ENCODE results near the gene SWSAP1.

SWSAP1 gene

DNA sequence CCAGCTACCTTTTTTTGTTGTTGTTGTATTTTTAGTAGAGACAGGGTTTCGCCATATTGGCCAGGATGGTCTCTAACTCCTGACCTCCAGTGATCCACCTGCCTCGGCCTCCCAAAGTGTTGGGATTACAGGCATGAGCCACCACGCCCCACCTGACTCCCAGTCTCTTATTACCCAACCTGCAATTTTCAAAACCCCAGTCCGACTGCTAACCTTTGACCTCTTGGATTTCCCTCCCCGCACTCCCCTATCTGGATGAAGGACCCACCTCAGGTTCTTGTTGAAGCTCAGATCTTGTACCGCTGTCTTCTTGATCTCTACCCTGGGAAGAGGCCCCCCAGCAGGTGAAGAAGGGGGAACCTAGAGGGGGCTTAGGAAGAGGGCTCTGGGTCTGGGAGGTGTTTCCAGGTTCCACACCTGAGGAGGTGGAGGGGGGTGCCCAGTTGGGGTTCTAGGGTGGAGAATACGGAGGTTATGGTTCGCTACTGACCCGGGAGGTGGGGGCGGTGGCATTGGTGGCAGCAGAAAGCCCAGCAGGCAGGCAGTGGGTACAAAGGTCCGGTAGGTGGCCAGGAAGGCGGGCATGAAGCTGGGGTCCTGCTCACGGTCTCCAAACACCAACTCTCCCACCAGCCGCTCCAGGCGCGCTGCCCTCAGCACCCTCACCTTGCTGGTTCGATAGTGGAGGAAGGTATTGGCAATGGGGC, 42.0 kb downstream of the SWSAP1 start:
- no peak for DNase-seq

DNA sequence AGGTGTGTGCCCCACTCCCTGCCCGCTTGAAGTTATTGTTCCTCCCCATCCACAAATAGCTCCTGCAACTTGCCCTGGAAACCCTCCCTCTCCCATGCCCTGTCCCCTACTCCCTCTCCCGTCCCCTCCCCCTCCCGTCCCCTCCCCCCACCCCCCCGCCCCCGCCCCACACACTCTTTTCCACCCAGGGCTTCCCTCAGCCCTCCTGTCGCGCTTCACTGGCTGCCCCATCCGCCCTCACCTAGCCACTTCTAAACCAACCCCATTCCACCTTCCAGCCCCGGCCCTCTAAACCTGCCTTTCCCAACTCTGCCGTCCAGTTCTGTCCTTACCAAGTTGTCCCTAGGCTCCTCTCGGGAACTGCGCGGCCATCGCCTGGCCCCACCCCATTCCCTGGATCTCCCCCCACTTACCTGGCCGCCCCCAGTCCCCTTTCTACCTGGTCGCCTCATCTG, 43.7 kb downstream of the SWSAP1 start:
- DNase-seq, result no peak

DNA sequence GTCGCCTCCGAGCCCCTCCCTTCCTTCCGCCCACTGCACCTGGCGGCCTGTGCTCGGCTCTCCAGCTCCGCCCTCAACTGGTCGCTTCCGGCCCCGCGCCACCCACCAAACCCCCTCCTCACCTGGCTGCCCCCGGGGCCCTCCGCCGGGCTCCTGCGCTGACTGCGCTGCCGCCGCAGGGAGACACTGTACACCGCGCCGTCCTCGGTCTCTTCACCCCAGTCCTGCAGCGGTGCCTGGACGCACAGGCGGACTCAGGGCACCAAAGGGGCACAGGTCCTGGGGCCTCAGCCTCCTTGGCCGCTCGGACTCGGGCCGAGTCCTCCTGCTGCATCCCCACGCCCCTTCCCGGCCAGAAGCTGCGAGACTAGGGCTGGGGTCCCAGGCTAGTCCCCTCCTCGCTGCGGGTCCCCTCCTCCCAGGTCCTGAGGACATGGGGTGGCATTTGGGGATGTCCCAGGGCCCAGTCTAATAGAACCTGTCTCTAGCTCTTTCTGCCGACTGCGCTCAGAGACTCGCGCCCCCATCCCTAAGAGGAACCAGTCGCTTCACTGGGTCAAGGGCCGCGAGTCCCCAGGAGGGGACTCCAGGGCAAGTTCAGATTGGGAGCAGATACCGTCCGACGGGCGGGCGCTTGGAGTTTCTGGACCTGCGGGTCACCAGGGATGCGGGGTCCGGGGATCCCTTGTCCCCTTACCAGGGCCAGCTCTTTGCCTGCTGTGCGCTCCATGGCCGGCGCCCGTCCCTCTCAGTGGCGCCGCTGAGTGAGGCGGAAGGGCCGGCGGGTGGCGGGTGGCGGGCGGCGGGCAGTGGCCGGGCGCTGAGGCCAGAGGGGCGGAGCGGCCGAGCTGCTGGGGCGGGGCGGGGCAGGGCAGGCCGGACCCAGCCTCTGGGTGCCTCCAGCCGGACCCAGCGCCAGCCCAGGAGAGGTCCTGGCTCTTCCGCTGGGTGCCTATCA, 44.4 kb downstream of the SWSAP1 start, which contains the start of gene RGL3:
TSS of gene RGL3 (minus strand) at position 766 of the 958 bp plus-strand sequence. CDS start at position 730, 36 bp downstream.
- DNase-seq, result no peak

DNA sequence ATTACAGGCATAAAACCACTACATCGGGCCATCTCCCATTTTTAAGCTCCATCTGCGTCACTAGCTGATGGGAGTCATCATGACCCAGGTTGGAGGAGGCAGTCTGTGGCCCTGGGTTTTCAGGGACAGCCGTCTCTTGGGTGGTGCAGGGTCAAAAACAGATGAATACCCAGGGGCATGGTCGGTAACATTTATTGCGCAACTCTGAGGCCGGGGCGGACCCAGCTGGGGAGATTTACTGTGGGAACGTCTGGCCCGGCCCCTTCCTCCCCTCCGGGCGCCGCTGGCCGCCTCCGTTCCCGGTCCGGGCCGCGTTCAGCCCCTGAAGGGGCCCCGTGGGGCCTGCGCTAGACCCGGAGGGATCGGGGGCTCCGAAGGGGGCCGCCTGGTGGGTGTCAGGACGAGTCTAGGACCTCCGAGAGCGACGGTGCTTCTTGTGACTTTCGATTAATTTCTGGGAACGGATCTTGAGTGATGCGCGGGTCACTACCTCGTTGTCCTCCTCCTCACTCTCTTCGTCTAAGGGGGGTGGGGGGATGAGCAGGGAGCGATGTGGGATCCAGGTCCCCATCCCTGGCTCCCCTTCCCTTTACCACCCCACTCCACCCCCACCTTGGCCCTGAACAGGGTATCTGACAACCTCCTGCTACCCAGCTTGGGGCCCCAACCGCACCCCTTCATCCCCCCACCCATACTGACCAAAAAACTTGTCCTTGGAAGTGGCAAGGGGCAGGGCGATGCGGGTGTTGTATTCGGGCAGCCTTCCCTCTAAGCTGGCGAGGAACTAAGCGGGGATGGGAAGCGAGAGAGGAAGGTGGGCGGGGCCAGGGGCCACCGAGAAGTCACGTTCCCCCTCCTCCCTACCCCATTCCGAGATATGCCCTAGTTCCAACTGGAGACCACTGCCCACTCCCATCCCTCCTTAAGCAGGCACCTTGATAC, 46.2 kb downstream of the SWSAP1 start:
- no peak for DNase-seq

DNA sequence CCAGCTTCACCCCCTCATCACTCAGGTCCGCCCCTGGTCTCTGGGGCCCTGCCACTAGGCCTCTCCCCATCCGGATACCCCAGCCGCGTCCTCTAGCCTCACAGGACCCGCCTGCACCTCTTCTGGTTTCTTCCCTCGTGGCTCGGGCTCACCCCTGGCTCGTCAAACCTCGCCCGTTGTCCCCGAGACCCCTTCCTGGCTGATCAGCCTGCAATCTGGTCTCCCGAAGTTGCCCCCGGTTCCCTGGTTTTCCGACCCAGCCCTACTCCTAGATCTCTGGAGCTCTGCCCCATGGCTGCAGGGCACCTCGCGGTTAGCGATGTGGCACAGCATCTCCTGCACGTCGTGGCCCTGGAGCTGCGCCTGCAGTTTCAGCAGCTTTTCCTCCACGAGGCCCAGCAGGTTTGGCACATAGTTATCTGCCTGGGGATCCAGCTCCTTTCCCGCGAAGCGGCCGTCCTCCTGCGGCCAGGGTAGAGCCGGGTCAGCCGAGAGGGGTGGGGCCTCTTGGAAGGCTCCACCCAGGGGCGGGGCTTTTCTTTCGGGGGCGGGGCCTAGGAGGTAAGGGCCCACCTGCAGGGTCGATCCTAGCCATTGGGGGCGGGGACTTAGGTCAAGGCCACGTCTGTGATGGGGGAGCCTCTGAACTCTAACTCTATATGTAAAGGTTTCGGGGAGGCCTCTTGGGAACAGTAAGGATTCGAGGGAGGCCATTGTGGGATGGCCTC, 47.1 kb downstream of the SWSAP1 start:
- no peak for DNase-seq

DNA sequence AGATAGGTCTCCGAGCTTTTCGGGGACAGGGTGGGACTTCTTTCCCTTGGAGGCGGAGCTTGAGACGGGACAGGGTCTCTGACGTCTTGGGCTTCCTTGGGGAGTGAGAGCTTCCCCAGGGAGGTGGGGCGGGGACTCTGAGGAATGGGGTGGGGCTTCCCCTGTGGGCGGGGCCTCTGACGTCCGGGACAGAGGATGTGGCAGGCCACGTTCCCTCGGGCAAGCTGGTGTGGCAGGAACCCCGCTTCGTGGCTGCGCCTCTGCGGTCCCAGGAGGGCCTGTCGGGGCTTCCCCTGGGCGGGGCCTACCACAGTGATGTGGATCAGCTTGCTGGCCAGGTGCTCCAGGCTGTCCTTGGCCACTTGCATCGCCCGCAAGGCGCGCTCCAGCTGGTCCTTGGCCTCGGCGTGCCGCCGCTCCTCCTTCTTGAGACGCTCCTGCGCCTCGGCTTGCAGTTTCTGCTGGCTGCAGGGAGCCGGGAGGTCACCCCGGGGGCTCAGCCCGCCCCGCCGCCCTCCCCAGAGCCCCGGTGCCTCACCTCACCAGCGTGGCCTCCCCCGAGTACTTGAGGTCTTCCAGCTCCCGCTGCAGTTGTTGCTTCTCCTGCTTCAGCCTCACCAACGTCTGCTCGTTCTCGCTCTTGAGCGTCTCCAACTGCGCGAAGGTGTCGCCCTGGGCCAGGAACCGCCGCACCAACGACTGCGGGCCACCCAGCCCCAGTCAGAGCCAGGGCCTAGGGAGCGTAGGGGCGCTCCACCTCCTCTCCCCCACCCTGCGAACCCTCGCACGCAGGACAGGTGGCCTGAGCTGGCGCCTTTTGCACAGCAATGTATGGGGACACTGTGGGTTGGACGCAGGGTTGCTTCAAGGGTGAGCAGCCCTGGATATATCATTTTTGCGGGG, 47.9 kb downstream of the SWSAP1 start:
- DNase-seq, result no peak

DNA sequence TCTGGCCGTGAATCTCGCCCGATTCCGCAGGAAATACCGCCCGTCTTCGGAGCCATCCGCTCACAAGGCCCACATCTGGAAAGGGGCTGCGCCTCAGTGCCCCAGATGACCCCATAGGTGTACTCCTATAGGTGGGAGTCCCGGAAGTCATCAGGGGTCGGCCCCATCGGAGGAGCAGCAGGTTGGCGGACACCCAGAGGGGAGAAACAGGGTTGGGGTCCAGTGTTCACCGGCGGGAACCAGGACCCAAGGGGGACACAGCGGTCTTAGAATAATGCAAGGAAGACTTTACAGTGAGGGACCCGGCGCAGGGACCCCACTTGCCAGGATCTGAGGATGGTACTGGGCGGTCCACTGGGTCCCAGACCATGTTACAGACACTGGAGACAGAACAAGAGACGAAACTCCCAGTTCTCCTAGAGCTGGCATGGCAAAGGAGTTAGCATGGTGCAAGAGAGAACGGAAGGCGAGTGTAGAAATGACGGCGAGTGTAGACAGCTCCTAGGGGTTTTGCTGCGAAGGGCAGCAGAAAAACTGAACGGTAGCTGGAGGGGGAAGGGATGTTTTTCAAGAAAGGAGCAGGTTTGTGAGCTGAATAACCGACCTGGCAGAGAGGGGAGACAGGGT, 48.8 kb downstream of the SWSAP1 start:
- DNase-seq, result no peak

DNA sequence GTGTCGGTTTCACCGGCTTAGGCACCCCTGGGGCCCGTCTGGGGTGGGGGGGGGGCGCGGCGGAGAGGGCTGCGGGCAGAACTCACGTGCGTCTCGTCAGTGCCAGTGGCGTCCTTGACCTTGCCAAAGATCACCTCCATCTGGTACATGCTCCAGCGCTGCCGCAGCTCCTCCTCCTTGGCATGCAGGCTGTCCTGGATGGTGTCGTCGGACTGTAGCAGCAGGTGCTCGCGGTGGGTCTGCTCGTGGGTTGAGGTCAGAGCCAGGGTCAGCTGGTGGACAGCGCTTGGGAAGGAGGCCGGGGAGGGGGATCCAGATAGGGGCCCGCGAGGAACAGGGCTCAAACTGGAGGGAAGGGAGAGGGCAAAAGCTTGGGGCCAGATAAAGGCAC, 49.3 kb downstream of the SWSAP1 start:
- DNase-seq, result no peak

Measured in HCEC 1CT (cell line).